ENCODE measurements around the gene CLCN1.

Gene CLCN1

DNA sequence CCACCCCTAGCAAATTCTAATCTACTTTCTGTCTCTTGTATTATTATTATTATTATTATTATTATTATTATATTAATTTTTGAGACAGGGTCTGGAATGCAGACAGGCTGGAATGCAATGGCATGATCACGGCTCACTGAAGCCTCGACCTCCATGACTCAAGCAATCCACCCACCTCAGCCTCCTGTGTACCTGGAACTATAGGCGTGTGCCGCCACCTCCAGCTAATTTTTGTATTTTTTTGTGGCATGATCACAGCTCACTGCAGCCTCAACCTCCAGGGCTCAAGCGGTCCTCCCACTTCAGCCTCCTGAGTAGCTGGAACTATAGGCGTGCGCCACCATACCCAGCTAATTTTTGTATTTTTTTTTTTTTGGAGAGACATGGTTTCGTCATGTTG lies 33.8 kb upstream of the CLCN1 start:
- H3K27me3 ChIP-seq (ENCODE audit: insufficient read depth, low read length), result no peaks in the 10 kb centered on the region
- peaks cover 9% of the 10 kb centered on the region for H3K79me1 ChIP-seq (ENCODE audit: low read length)
- DNase-seq, result peak; percentile 69 to 74
- H3K36me3 ChIP-seq (ENCODE audit: control insufficient read depth in 1 of 2, insufficient read depth in 2 of 2, low read length in 2 of 2), result no peaks in the 10 kb centered on the region
- no peak overlapping the region for H2BK120ac ChIP-seq (ENCODE audit: insufficient read depth, low read length, poor library complexity)
- no peak overlapping the region for H3K23ac ChIP-seq (ENCODE audit: low read length)
- no peaks in the 10 kb centered on the region for H3K79me2 ChIP-seq (ENCODE audit: control insufficient read depth, insufficient read depth, low read length, poor library complexity)
- H3K14ac ChIP-seq (ENCODE audit: low read length), result no peak overlapping the region
- no peak overlapping the region for H2BK12ac ChIP-seq (ENCODE audit: low read length)
- H2AFZ ChIP-seq (ENCODE audit: insufficient read depth, low read length, poor library complexity), result no peak overlapping the region
- no peak overlapping the region for H3K18ac ChIP-seq (ENCODE audit: low read length)
- no CpG with 5 or more reads among the region's 8 CpGs for WGBS (ENCODE audit: extremely low coverage, insufficient coverage, insufficient read length)
- H4K91ac ChIP-seq (ENCODE audit: low read depth, low read length), result no peak overlapping the region
- no peak overlapping the region for H3K9ac ChIP-seq (ENCODE audit: low read length)
- H3K4me3 ChIP-seq (ENCODE audit: low read depth, low read length), result no peak overlapping the region
- H3K9me3 ChIP-seq (ENCODE audit: insufficient read depth, low read depth, low read length), result peaks cover 1% of the 10 kb centered on the region
- no peak overlapping the region for H2BK5ac ChIP-seq (ENCODE audit: low read depth, low read length, poor library complexity)
- H3K27ac ChIP-seq (ENCODE audit: low read depth, low read length), result no peak overlapping the region
- no peak overlapping the region for H3K4me2 ChIP-seq (ENCODE audit: low read length)
- H4K12ac ChIP-seq (ENCODE audit: low read depth, low read length), result no peak overlapping the region
- peaks cover 11 to 12% of the 10 kb centered on the region in 2 experiments for H3K4me1 ChIP-seq (ENCODE audit: control insufficient read depth in 1 of 2, insufficient read depth in 2 of 2, low read length in 2 of 2)
- H3K4ac ChIP-seq (ENCODE audit: low read depth, low read length), result no peak overlapping the region
- H4K8ac ChIP-seq (ENCODE audit: low read depth, low read length), result no peak overlapping the region
- no peak overlapping the region for H2AK5ac ChIP-seq (ENCODE audit: low read length)

DNA sequence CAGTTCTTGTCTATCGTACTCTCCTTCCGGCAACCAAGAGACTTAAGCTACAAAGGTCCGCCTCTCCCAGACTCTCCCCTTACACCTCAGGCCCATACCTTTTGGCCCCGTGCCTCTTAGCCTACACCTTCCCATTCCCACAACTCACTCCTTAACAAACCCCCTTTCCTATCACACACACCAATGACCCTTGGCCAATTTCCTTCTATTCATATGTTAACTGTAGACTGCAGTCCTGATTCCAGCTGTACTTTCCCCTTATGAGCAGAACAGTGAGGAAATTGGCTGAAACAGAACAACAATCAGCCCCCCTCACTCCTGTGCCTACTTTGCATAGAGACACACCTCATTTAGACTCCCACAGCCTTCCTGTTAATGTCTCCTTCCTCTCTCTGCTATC lies 32.5 kb upstream of the CLCN1 start:
- H3K27ac ChIP-seq (ENCODE audit: low read depth, low read length), result no peak overlapping the region
- H3K4me3 ChIP-seq (ENCODE audit: low read depth, low read length), result no peak overlapping the region
- H4K12ac ChIP-seq (ENCODE audit: low read depth, low read length), result no peak overlapping the region
- peaks cover 6% of the 10 kb centered on the region for H3K9me3 ChIP-seq (ENCODE audit: insufficient read depth, low read depth, low read length)
- no peaks in the 10 kb centered on the region for H3K36me3 ChIP-seq (ENCODE audit: control insufficient read depth in 1 of 2, insufficient read depth in 2 of 2, low read length in 2 of 2)
- no peak overlapping the region for H2AFZ ChIP-seq (ENCODE audit: insufficient read depth, low read length, poor library complexity)
- no peak overlapping the region for H4K91ac ChIP-seq (ENCODE audit: low read depth, low read length)
- H2BK5ac ChIP-seq (ENCODE audit: low read depth, low read length, poor library complexity), result no peak overlapping the region
- no peak for DNase-seq
- H2AK5ac ChIP-seq (ENCODE audit: low read length), result no peak overlapping the region
- H3K79me1 ChIP-seq (ENCODE audit: low read length), result peaks cover 14% of the 10 kb centered on the region
- no peak overlapping the region for H3K14ac ChIP-seq (ENCODE audit: low read length)
- H3K9ac ChIP-seq (ENCODE audit: low read length), result no peak overlapping the region
- no peak overlapping the region for H4K8ac ChIP-seq (ENCODE audit: low read depth, low read length)
- H3K27me3 ChIP-seq (ENCODE audit: insufficient read depth, low read length), result no peaks in the 10 kb centered on the region
- no peak overlapping the region for H2BK120ac ChIP-seq (ENCODE audit: insufficient read depth, low read length, poor library complexity)
- no peak overlapping the region for H3K18ac ChIP-seq (ENCODE audit: low read length)
- H3K4me2 ChIP-seq (ENCODE audit: low read length), result no peak overlapping the region
- H3K23ac ChIP-seq (ENCODE audit: low read length), result no peak overlapping the region
- H3K79me2 ChIP-seq (ENCODE audit: control insufficient read depth, insufficient read depth, low read length, poor library complexity), result peaks cover 1% of the 10 kb centered on the region
- no peak overlapping the region for H3K4ac ChIP-seq (ENCODE audit: low read depth, low read length)
- no CpG with 5 or more reads among the region's 4 CpGs for WGBS (ENCODE audit: extremely low coverage, insufficient coverage, insufficient read length)
- H3K4me1 ChIP-seq (ENCODE audit: control insufficient read depth in 1 of 2, insufficient read depth in 2 of 2, low read length in 2 of 2), result peaks cover 15% of the 10 kb centered on the region in 2 experiments
- no peak overlapping the region for H2BK12ac ChIP-seq (ENCODE audit: low read length)

DNA sequence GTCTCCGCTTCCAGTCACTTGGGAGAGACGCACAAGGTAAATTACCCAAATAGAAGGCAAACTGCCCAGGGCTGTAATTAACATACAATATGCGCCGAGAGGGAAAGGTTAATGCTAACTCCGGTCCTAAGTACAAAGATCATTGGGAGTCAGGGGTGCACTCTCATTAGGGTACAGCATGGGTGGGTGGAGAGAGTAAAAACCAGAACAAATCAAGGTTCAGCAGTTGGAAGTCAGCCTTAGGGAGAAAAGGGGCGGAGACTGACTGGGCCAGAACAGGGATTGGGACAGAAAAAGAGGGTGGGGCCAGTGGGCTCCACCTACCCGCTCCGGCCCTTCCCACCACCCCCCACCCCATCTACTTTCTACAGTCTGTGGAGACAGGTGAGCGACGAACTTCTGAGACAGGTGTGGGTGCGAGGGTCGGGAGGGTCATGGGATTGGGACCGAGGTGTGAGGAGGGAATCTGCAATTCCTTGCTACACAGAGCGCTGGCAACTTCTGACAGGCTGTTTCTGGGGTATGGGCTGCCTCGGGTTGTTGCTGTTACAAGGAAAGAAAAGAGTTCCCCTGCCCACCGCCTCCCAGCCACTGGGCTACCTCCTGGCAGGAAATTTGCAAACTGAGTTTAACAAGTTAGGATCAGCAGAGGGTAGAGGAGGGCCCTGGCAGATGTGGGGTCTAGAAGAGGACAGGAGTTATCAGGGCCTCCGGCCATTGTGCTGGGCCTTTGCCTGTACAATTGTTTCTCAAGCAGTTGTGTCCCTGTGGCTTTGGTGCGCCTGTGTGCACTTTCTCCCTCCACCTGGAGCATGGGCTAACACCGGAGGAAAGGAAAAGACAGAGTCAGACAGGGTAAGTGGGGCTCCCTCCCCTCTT lies 31.1 kb upstream of the CLCN1 start, which contains the start of gene TMEM139:
TSS of gene TMEM139 (plus strand) at position 368 of the 879 bp plus-strand sequence. CDS start 1,000 bp downstream, outside the sequence.
- Histone ChIP-seq H4K12ac (ENCODE audit: low read depth, low read length) (no peak within 1 kb of the TSS), H3K27me3 (ENCODE audit: insufficient read depth, low read length) (no peaks in the 10 kb centered on the region), H2BK5ac (ENCODE audit: low read depth, low read length, poor library complexity) (no peak within 1 kb of the TSS), H3K23ac (ENCODE audit: low read length) (no peak within 1 kb of the TSS), H3K79me2 (ENCODE audit: control insufficient read depth, insufficient read depth, low read length, poor library complexity) (peaks cover 7% of the 10 kb centered on the region), H3K4ac (ENCODE audit: low read depth, low read length) (no peak within 1 kb of the TSS), H3K9ac (ENCODE audit: low read length) (peak within 1 kb of the TSS; percentile 29), H3K4me3 (ENCODE audit: low read depth, low read length) (no peak within 1 kb of the TSS), H3K27ac (ENCODE audit: low read depth, low read length) (peak within 1 kb of the TSS; percentile 18), H4K8ac (ENCODE audit: low read depth, low read length) (no peak within 1 kb of the TSS), H3K18ac (ENCODE audit: low read length) (no peak within 1 kb of the TSS), H3K9me3 (ENCODE audit: insufficient read depth, low read depth, low read length) (peaks cover 6% of the 10 kb centered on the region), H3K79me1 (ENCODE audit: low read length) (peaks cover 17% of the 10 kb centered on the region), H2AK5ac (ENCODE audit: low read length) (peak within 1 kb of the TSS; percentile 42), H2BK12ac (ENCODE audit: low read length) (peak within 1 kb of the TSS; percentile 59), H2AFZ (ENCODE audit: insufficient read depth, low read length, poor library complexity) (peak within 1 kb of the TSS; percentile 23), H2BK120ac (ENCODE audit: insufficient read depth, low read length, poor library complexity) (no peak within 1 kb of the TSS), H3K36me3 (ENCODE audit: control insufficient read depth in 1 of 2, insufficient read depth in 2 of 2, low read length in 2 of 2) (no peaks in the 10 kb centered on the region), H4K91ac (ENCODE audit: low read depth, low read length) (peak within 1 kb of the TSS; percentile 17), H3K4me1 (ENCODE audit: control insufficient read depth in 1 of 2, insufficient read depth in 2 of 2, low read length in 2 of 2) (peaks cover 12 to 14% of the 10 kb centered on the region in 2 experiments), H3K4me2 (ENCODE audit: low read length) (peak within 1 kb of the TSS; percentile 37), H3K14ac (ENCODE audit: low read length) (no peak within 1 kb of the TSS)
- WGBS (ENCODE audit: extremely low coverage, insufficient coverage, insufficient read length), result no CpG with 5 or more reads among the region's 19 CpGs
- DNase-seq, result peak; percentile 59 to 77

DNA sequence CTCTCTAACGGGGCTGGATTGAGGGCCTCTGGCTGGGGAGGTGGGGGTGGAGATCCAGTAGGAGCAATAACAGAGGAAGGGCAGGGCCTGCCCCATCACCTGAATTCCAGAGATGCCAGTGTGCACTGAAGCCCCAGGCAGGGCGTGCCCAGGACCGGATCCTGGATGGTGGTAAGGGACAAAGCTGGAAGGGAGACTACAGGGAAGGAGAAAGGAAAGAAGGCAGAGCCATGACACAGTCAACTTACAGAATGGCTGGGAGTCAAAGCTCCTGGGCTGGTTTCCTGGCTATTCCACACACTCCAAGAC lies 30.5 kb upstream of the CLCN1 start:
- H3K4me3 ChIP-seq (ENCODE audit: low read depth, low read length), result no peak overlapping the region
- no peak overlapping the region for H2BK5ac ChIP-seq (ENCODE audit: low read depth, low read length, poor library complexity)
- H2AFZ ChIP-seq (ENCODE audit: insufficient read depth, low read length, poor library complexity), result peak overlapping the region; percentile 23
- H3K27me3 ChIP-seq (ENCODE audit: insufficient read depth, low read length), result no peaks in the 10 kb centered on the region
- H3K23ac ChIP-seq (ENCODE audit: low read length), result no peak overlapping the region
- peak overlapping the region; percentile 42 for H2AK5ac ChIP-seq (ENCODE audit: low read length)
- whole genome bisulfite sequencing (ENCODE audit: extremely low coverage, insufficient coverage, insufficient read length), result no CpG with 5 or more reads among the region's 3 CpGs
- H4K8ac ChIP-seq (ENCODE audit: low read depth, low read length), result no peak overlapping the region
- H3K18ac ChIP-seq (ENCODE audit: low read length), result no peak overlapping the region
- H2BK120ac ChIP-seq (ENCODE audit: insufficient read depth, low read length, poor library complexity), result no peak overlapping the region
- H3K14ac ChIP-seq (ENCODE audit: low read length), result no peak overlapping the region
- peaks cover 6% of the 10 kb centered on the region for H3K9me3 ChIP-seq (ENCODE audit: insufficient read depth, low read depth, low read length)
- peaks cover 7% of the 10 kb centered on the region for H3K79me2 ChIP-seq (ENCODE audit: control insufficient read depth, insufficient read depth, low read length, poor library complexity)
- no peak overlapping the region for H4K12ac ChIP-seq (ENCODE audit: low read depth, low read length)
- H3K9ac ChIP-seq (ENCODE audit: low read length), result no peak overlapping the region
- H3K4me2 ChIP-seq (ENCODE audit: low read length), result peak overlapping the region; percentile 37
- H4K91ac ChIP-seq (ENCODE audit: low read depth, low read length), result peak overlapping the region; percentile 17
- H3K79me1 ChIP-seq (ENCODE audit: low read length), result peaks cover 17% of the 10 kb centered on the region
- peak overlapping the region; percentile 59 for H2BK12ac ChIP-seq (ENCODE audit: low read length)
- peak; percentile 70 to 81 for DNase-seq
- peaks cover under 1% of the 10 kb centered on the region in 2 experiments for H3K36me3 ChIP-seq (ENCODE audit: control insufficient read depth in 1 of 2, insufficient read depth in 2 of 2, low read length in 2 of 2)
- peaks cover 12 to 14% of the 10 kb centered on the region in 2 experiments for H3K4me1 ChIP-seq (ENCODE audit: control insufficient read depth in 1 of 2, insufficient read depth in 2 of 2, low read length in 2 of 2)
- no peak overlapping the region for H3K27ac ChIP-seq (ENCODE audit: low read depth, low read length)
- no peak overlapping the region for H3K4ac ChIP-seq (ENCODE audit: low read depth, low read length)
